Measurements from ENCODE around the gene MAML2. TPM values are rescaled to one million over a fixed set of nuclear protein-coding genes. Genes with fewer than 3 reads are reported as not detected.

MAML2 gene
- total and polyA plus RNA-seq, 2 of the 13 experiments (the other 11 are each of a cell fraction or from before 2014, with no cell fraction given) = 2.3 to 25.9 TPM

DNA sequence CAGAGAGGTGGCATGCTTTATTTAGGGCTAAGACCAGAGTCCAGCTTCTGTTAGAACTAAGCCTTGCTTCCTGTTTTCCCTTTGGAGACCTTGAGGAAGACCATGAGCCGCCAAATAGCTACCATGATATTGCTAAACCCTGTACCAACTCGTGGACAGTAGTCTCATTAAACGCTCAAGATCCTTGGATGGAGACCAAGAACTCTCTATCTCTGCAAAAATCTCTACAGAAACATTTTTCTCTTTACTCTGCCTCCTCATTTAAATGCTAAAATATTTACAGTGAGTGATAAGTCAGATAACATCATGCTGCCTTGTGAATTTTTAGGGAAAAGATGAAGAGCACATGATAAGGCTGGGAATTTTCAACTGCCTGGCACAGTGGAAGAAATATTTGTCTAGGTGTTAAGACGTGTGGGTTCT lies 197.8 kb downstream of the MAML2 start (continued):
- peak; percentile 82 for TF ChIP-seq TEAD3 (CRISPR knock-in tag; optimal IDR thresholded peaks at IDR 0.05; ENCODE audit: borderline replicate concordance)
- no peak for TF ChIP-seq BORCS8-MEF2B (CRISPR knock-in tag; IDR thresholded peaks at IDR 0.05)
- TF ChIP-seq MED8 (CRISPR knock-in tag; IDR thresholded peaks at IDR 0.05; ENCODE audit: insufficient replicate concordance) = peak; percentile 48
- peak; percentile 69 for TF ChIP-seq BCL6 (CRISPR knock-in tag; IDR thresholded peaks at IDR 0.05)
- TF ChIP-seq GATA4 (IDR thresholded peaks at IDR 0.05; ENCODE audit: borderline replicate concordance, low read depth) = peak; percentile 90; the same call in 1 of the 2 replicates
- TF ChIP-seq ZNF614 (CRISPR knock-in tag; IDR thresholded peaks at IDR 0.05; ENCODE audit: borderline replicate concordance) = peak; percentile 85; the same call in 1 of the 2 replicates
- TF ChIP-seq ZMYM2 (CRISPR knock-in tag; IDR thresholded peaks at IDR 0.05) = no peak
- TF ChIP-seq YEATS2 (CRISPR knock-in tag; IDR thresholded peaks at IDR 0.05; ENCODE audit: borderline replicate concordance) = peak; percentile 30; the same call in 1 of the 2 replicates
- TF ChIP-seq ELF1 (CRISPR knock-in tag; IDR thresholded peaks at IDR 0.05) = peak; percentile 75
- TF ChIP-seq, protein P1, sequence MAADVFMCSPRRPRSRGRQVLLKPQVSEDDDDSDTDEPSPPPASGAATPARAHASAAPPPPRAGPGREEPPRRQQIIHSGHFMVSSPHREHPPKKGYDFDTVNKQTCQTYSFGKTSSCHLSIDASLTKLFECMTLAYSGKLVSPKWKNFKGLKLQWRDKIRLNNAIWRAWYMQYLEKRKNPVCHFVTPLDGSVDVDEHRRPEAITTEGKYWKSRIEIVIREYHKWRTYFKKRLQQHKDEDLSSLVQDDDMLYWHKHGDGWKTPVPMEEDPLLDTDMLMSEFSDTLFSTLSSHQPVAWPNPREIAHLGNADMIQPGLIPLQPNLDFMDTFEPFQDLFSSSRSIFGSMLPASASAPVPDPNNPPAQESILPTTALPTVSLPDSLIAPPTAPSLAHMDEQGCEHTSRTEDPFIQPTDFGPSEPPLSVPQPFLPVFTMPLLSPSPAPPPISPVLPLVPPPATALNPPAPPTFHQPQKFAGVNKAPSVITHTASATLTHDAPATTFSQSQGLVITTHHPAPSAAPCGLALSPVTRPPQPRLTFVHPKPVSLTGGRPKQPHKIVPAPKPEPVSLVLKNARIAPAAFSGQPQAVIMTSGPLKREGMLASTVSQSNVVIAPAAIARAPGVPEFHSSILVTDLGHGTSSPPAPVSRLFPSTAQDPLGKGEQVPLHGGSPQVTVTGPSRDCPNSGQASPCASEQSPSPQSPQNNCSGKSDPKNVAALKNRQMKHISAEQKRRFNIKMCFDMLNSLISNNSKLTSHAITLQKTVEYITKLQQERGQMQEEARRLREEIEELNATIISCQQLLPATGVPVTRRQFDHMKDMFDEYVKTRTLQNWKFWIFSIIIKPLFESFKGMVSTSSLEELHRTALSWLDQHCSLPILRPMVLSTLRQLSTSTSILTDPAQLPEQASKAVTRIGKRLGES (CRISPR knock-in tag; IDR thresholded peaks at IDR 0.05; ENCODE audit: borderline replicate concordance) = no peak
- no peak for TF ChIP-seq SRSF4 (IDR thresholded peaks at IDR 0.05; ENCODE audit: low read depth, low read length, poor library complexity, severe bottlenecking)
- TF ChIP-seq, protein P2, sequence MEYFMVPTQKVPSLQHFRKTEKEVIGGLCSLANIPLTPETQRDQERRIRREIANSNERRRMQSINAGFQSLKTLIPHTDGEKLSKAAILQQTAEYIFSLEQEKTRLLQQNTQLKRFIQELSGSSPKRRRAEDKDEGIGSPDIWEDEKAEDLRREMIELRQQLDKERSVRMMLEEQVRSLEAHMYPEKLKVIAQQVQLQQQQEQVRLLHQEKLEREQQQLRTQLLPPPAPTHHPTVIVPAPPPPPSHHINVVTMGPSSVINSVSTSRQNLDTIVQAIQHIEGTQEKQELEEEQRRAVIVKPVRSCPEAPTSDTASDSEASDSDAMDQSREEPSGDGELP (IDR thresholded peaks at IDR 0.05; ENCODE audit: borderline replicate concordance, low read depth) = peak; percentile 11; the same call in 1 of the 2 replicates
- TF ChIP-seq, protein P3, sequence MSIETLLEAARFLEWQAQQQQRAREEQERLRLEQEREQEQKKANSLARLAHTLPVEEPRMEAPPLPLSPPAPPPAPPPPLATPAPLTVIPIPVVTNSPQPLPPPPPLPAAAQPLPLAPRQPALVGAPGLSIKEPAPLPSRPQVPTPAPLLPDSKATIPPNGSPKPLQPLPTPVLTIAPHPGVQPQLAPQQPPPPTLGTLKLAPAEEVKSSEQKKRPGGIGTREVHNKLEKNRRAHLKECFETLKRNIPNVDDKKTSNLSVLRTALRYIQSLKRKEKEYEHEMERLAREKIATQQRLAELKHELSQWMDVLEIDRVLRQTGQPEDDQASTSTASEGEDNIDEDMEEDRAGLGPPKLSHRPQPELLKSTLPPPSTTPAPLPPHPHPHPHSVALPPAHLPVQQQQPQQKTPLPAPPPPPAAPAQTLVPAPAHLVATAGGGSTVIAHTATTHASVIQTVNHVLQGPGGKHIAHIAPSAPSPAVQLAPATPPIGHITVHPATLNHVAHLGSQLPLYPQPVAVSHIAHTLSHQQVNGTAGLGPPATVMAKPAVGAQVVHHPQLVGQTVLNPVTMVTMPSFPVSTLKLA (IDR thresholded peaks at IDR 0.05) = no peak
- TF ChIP-seq WIZ (CRISPR knock-in tag; IDR thresholded peaks at IDR 0.05) = 0 out of 2 replicates have a peak, but pooled peaks have one; percentile 11
- TF ChIP-seq ZNF333 (CRISPR knock-in tag; IDR thresholded peaks at IDR 0.05; ENCODE audit: borderline replicate concordance) = no peak
- TF ChIP-seq, protein P4, sequence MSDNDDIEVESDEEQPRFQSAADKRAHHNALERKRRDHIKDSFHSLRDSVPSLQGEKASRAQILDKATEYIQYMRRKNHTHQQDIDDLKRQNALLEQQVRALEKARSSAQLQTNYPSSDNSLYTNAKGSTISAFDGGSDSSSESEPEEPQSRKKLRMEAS (IDR thresholded peaks at IDR 0.05) = peak; percentile 64; the same call in 1 of the 2 replicates
- TF ChIP-seq RBFOX2 (IDR thresholded peaks at IDR 0.05; ENCODE audit: low read depth, low read length) = no peak
- peak; percentile 67 for TF ChIP-seq IRF2 (CRISPR knock-in tag; IDR thresholded peaks at IDR 0.05)
- TF ChIP-seq EED (CRISPR knock-in tag; IDR thresholded peaks at IDR 0.05) = no peak
- no peak for TF ChIP-seq ZFP41 (CRISPR knock-in tag; IDR thresholded peaks at IDR 0.05; ENCODE audit: borderline replicate concordance)
- TF ChIP-seq SOX6 (IDR thresholded peaks at IDR 0.05) = no peak
- TF ChIP-seq SOX6 (CRISPR knock-in tag; IDR thresholded peaks at IDR 0.05) = peak; percentile 78
- TF ChIP-seq SOX13 (IDR thresholded peaks at IDR 0.05) = no peak
- TF ChIP-seq SOX13 (CRISPR knock-in tag; conservative IDR thresholded peaks at IDR 0.05 in 1 of 2, IDR thresholded peaks at IDR 0.05 in 1 of 2) = peak in 1 of 2 experiments; percentile 77; a peak in 2 of 4 replicates
- TF ChIP-seq HOXA3 (CRISPR knock-in tag; IDR thresholded peaks at IDR 0.05) = peak; percentile 61; the same call in 1 of the 2 replicates
